Mucosa of descending colon (tissue), 3 donors: Measurements from ENCODE around the gene FURIN. TPM values are rescaled to one million over a fixed set of nuclear protein-coding genes. Genes with fewer than 3 reads are reported as not detected.
A peak's percentile ranks its signal among the peaks of the same experiment; 100 is the strongest.

Experiments
- ATAC-seq: fragments of 200-7000 bp; cut with Tn5 transposase; one replicate; pipeline ENCODE4 v1.9.1; 2020; ENCODE audit warnings: mild to moderate bottlenecking, moderate library complexity
- DNase-seq, 3 donors: peaks; one replicate each; pipeline ENCODE4 v3.0.0-alpha.2; 2020
- H3K36me3 ChIP-seq: fragments of 200-600 bp; one replicate; pipeline ENCODE4 v1.8.0; 2021; ENCODE audit warnings: low read depth, mild to moderate bottlenecking
- H3K4me1 ChIP-seq: fragments of 200-600 bp; one replicate; pipeline ENCODE4 v1.8.0; 2021; ENCODE audit warnings: low read depth, mild to moderate bottlenecking
- H3K4me3 ChIP-seq: fragments of 200-600 bp; one replicate; pipeline ENCODE4 v1.8.0; 2021; ENCODE audit warnings: mild to moderate bottlenecking
- H3K9me3 ChIP-seq: fragments of 200-600 bp; one replicate; pipeline ENCODE4 v1.8.0; 2021; ENCODE audit warnings: mild to moderate bottlenecking
- intact Hi-C, 2 donors: fragments of 100-400 bp; cut with DNase I in 1 of 2; cut with micrococcal nuclease in 1 of 2; formaldehyde crosslinking; loops; one replicate each; pipeline versions ENCODE4 v1.11.0 to v1.11.1; 2022; cut with DNase I, micrococcal nuclease
- total RNA-seq, 3 donors: library from RNA; stranded (reverse); fragmentation: NEBNext Ultra II Directional in 2 of 3; extraction: Animal tissue kit (Norgen Biotek cat#: 25700) in 2 of 3; gene quantifications; one replicate each; pipeline versions ENCODE4 v1.2.1 to v1.2.4, GENCODE V29; 2021 to 2023
- TF ChIP-seq, protein P1 (sequence below): fragments of 200-600 bp; IDR thresholded peaks from one replicate; pipeline ENCODE4 v1.8.0; 2022; ENCODE audit warnings: antibody characterized with exemption, mild to moderate bottlenecking
- donor health status: DM: no; HTN: no; CAD: no; lungs with moderate emphysema.
- donor health status: DM: no; HTN: no; CAD: no.
- donor health status: DM: no; HTN: yes; CAD: no.

The FURIN gene
- total RNA-seq, 3 donors from 2014 or later = 65.9 to 83.4 (median 67.4) TPM

GRCh38 chr15:90829942-90830440, 38.4 kb upstream of the FURIN start:
- ATAC-seq = peak; percentile 61
- TF ChIP-seq, protein P1, sequence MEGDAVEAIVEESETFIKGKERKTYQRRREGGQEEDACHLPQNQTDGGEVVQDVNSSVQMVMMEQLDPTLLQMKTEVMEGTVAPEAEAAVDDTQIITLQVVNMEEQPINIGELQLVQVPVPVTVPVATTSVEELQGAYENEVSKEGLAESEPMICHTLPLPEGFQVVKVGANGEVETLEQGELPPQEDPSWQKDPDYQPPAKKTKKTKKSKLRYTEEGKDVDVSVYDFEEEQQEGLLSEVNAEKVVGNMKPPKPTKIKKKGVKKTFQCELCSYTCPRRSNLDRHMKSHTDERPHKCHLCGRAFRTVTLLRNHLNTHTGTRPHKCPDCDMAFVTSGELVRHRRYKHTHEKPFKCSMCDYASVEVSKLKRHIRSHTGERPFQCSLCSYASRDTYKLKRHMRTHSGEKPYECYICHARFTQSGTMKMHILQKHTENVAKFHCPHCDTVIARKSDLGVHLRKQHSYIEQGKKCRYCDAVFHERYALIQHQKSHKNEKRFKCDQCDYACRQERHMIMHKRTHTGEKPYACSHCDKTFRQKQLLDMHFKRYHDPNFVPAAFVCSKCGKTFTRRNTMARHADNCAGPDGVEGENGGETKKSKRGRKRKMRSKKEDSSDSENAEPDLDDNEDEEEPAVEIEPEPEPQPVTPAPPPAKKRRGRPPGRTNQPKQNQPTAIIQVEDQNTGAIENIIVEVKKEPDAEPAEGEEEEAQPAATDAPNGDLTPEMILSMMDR = no peak
- DNase-seq = peak in 1 of 3 donors; percentile 47
- Histone ChIP-seq H3K4me3 (no peak overlapping the region), H3K4me1 (no peaks in the 10 kb centered on the region), H3K36me3 (no peaks in the 10 kb centered on the region), H3K9me3 (no peaks in the 10 kb centered on the region)
- intact Hi-C loops = no loop called here

DNA sequence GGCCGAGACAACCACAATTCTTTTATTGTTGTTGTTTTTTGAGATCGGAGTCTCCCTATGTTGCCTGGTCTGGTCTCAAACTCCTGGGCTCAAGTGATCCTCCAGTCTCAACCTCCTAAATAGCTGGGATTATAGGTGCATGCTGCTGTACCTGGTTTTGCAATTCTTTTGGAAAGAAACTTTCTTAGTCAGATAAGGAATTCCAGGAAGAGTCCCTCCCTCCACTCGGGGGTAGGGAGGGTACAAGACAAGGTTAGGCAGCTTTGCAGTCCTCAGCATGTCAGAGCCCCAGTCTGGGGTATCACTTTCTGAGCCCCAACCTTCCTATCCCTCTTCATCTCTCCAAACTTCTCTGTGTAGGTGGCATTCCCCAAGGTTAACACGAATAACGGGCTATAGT, 33.8 kb upstream of the FURIN start:
- TF ChIP-seq, protein P1 = no peak

GRCh38 chr15:90836296-90836871, 32.0 kb upstream of the FURIN start:
- H3K4me1 ChIP-seq = peaks cover 7% of the 10 kb centered on the region
- ATAC-seq (no peak), DNase-seq (peak in 1 of 3 donors; percentile 29)
- H3K9me3 ChIP-seq = no peaks in the 10 kb centered on the region
- TF ChIP-seq, protein P1 = no peak
- intact Hi-C loops = no loop called here
- no peaks in the 10 kb centered on the region for H3K36me3 ChIP-seq
- H3K4me3 ChIP-seq = no peak overlapping the region

More for the DNA sequence above, 33.8 kb upstream of the FURIN start:
- intact Hi-C loops = no loop called here
- no peaks in the 10 kb centered on the region for H3K9me3 ChIP-seq
- H3K4me3 ChIP-seq = no peak overlapping the region
- no peak for ATAC-seq
- no peak for DNase-seq
- peaks cover 6% of the 10 kb centered on the region for H3K4me1 ChIP-seq
- H3K36me3 ChIP-seq = no peaks in the 10 kb centered on the region

- Histone ChIP-seq H3K4me1 (peaks cover 7% of the 10 kb centered on the region), H3K4me3 (no peak overlapping the region), H3K9me3 (no peaks in the 10 kb centered on the region), H3K36me3 (no peaks in the 10 kb centered on the region)
- DNase-seq (no peak), ATAC-seq (no peak)
- intact Hi-C loops = no loop called here
- TF ChIP-seq, protein P1 = no peak
Measured at GRCh38 chr15:90837094-90837493, 31.3 kb upstream of the FURIN start.

DNA sequence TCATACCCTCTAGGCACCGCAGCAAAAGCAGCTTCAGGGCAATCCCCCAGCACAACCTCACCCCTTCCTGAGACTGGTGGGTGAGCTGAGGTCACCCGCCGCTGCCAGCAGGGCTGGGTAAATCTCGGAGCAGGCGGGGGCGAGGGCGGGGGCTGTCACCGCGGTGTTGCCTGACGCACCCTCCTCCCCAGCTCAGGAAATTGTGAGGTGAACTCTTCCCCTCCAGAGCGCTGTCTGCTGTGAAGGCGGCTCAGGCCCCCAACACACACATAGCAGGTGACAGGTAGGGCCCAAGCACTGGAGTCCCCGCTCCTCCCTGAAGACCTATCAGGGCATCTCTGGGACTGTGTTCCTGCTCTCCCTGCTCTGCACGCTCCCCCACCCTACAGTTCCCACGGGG, 30.2 kb upstream of the FURIN start:
- H3K4me1 ChIP-seq = peaks cover 7% of the 10 kb centered on the region
- peak; percentile 17 for ATAC-seq
- H3K36me3 ChIP-seq = no peaks in the 10 kb centered on the region
- no peak overlapping the region for H3K4me3 ChIP-seq
- intact Hi-C loops = no loop called here
- H3K9me3 ChIP-seq = no peaks in the 10 kb centered on the region
- DNase-seq = peak in 2 of 3 donors; percentile 30 to 61
- TF ChIP-seq, protein P1 = no peak
